NB4 (cell line): ENCODE measurements around the gene SLC44A4.
"Not testable (repeated sequence)": the region's sequence is repeated elsewhere in the genome, so short reads cannot be mapped to it uniquely, and the experiment has no call there.

Experiments
- DNase-seq: peaks from one replicate; pipeline ENCODE4 v3.0.0; 2010; ENCODE audit warnings: low read depth
- H3K4me3 ChIP-seq: one replicate; pipeline ENCODE4 v1.5.1; 2011; ENCODE audit warnings: mild to moderate bottlenecking, low read depth, low read length, moderate library complexity
- CTCF ChIP-seq: IDR thresholded peaks from one replicate; pipeline ENCODE4 v1.5.1; 2012; ENCODE audit warnings: low read depth, low read length
- MAX ChIP-seq: IDR thresholded peaks from 2 replicates; pipeline ENCODE4 v1.6.1; 2011; ENCODE audit warnings: low read depth, low read length
- MYC ChIP-seq: IDR thresholded peaks from 2 replicates; pipeline ENCODE4 v1.6.1; 2011; ENCODE audit warnings: low read depth, low read length
- POLR2A ChIP-seq: IDR thresholded peaks from 2 replicates; pipeline ENCODE4 v1.6.1; 2011; ENCODE audit warnings: mild to moderate bottlenecking; ENCODE audit not compliant: insufficient read length; ENCODE audit errors: extremely low read depth

Gene SLC44A4

DNA sequence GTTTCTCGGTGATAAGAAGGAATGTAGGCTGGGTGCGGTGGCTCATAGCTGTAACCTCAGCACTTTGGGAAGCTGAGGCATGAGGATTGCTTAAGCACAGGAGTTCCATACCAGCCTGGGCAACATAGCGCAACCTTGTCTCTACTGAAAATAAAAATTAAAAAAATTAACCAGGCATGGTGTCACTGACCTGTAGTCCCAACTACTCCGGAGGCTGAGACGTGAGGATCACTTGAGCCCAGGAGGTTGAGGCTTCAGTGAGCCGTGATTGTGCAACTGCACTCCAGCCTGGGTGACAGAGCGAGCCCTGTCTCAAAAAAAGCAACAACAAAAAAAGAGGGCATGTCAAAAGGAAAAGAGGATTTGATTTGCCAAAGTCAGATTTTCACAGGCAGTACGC, 20.1 kb downstream of the SLC44A4 start:
- no peak for DNase-seq
- H3K4me3 ChIP-seq: no peak overlapping the region
- no peak for TF ChIP-seq MAX
- no peak for TF ChIP-seq POLR2A

DNA sequence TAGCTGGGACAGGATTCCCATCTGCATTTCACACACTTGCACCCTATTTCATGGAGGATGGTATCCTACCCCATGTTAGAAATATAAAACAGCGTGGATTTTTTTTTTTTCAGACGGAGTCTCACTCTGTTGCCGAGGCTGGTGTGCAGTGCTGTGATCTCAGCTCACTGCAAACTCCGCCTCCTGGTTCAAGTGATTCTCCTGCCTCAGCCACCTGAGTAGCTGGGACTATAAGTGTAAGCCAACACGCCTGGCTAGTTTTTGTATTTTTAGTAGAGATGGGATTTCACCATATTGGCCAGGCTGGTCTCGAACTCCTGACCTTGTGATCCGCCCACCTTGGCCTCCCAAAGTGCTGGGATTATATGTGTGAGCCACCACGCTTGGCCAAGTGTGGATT, 21.0 kb downstream of the SLC44A4 start:
- DNase-seq, H3K4me3 ChIP-seq: not testable (repeated sequence)

DNA sequence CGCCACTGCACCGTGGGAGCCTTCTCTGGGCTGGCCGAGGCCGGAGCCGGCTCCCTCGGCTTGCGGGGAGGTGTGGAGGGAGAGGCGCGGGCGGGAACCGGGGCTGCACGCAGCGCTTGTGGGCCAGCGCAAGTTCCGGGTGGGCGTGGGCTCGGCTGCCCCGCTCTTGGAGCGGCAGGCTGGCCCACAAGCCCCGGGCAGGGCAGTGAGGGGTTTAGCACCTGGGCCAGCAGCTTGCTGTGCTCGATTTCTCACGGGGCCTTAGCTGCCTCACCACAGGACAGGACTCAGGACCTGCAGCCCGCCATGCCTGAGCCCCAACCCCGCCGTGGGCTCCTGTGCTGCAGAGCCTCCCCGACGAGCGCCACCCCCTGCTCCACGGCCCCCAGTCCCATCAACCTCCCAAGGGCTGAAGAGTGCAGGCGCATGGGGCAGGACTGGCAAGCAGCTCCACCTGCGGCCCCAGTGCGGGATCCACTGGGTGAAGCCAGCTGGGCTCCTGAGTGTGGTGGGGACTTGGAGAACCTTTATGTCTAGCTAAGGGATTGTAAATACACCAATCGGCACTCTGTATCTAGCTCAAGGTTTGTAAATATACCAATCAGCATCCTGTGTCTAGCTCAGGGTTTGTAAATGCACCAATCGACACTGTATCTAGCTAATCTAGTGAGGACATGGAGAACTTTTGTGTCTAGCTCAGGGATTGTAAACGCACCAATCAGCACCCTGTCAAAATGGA, 26.6 kb downstream of the SLC44A4 start:
- not testable (repeated sequence) for DNase-seq, H3K4me3 ChIP-seq

DNA sequence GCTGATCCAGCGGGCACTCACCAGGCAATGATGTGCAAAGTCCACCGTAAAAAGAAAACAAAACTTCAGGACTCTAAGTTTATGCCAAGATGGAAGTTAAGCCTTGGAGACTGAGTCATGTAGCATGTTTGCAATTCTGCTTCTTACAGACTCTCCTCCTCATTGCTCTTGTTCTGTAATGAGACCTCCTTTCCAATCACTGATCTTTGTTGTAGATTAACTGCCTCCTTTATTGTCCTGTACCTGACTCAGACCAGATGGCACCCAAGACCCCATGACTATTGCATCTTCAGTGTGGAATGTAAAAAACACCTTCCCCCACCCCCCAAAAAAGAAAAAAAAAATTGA, 27.3 kb downstream of the SLC44A4 start:
- TF ChIP-seq CTCF: no peak
- TF ChIP-seq POLR2A: no peak
- TF ChIP-seq MAX: no peak
- no peak for TF ChIP-seq MYC
- no peak for DNase-seq
- H3K4me3 ChIP-seq: no peak overlapping the region

- H3K4me3 ChIP-seq: no peak overlapping the region
- DNase-seq: no peak
- TF ChIP-seq CTCF (no peak), MYC (no peak), MAX (no peak), POLR2A (no peak)
Measured at GRCh38 chr6:31850765-31851484, 27.9 kb downstream of the SLC44A4 start.

GRCh38 chr6:31847276-31847978, 31.4 kb downstream of the SLC44A4 start:
- no peak overlapping the region for H3K4me3 ChIP-seq
- no peak for TF ChIP-seq MYC
- TF ChIP-seq CTCF: no peak
- TF ChIP-seq MAX: no peak
- no peak for TF ChIP-seq POLR2A
- DNase-seq: no peak

- TF ChIP-seq POLR2A (no peak), MYC (no peak), CTCF (no peak), MAX (no peak)
- H3K4me3 ChIP-seq: no peak overlapping the region
- DNase-seq: no peak
Measured at GRCh38 chr6:31844507-31844906, 34.3 kb downstream of the SLC44A4 start.
